WI38 (cell line): ENCODE data around the gene CLCN6.

Experiments
- H3K4me3 ChIP-seq: 2 replicates; pipeline ENCODE4 v1.5.1; 2011; ENCODE audit warnings: low read depth, mild to moderate bottlenecking, control low read depth, low read length
- TF ChIP-seq, protein P1 (sequence below): IDR thresholded peaks from 2 replicates; pipeline ENCODE4 v1.5.1; 2012; ENCODE audit warnings: low read depth, mild to moderate bottlenecking, control low read depth, low read length

Gene CLCN6

DNA sequence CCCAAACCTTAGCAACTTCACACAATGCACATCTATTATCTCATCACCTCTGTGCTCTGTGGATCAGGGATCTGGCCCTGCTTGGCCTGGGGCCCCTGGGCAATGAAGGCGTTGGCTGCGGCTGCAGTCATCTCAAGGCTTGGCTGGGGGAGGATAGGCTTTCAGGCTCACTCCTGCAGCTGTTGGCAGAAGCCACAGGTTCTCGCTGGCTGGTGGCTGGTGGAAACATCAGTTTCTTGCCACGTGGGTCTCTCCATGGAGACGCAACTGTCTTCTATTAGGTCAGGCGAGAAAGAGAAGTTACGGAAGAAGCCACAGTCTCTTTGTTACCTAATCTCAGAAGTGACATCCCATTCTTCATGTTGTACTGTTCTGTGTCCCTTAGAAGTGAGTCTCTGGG, 45.2 kb downstream of the CLCN6 start:
- no peak overlapping the region for H3K4me3 ChIP-seq
- TF ChIP-seq, protein P1, sequence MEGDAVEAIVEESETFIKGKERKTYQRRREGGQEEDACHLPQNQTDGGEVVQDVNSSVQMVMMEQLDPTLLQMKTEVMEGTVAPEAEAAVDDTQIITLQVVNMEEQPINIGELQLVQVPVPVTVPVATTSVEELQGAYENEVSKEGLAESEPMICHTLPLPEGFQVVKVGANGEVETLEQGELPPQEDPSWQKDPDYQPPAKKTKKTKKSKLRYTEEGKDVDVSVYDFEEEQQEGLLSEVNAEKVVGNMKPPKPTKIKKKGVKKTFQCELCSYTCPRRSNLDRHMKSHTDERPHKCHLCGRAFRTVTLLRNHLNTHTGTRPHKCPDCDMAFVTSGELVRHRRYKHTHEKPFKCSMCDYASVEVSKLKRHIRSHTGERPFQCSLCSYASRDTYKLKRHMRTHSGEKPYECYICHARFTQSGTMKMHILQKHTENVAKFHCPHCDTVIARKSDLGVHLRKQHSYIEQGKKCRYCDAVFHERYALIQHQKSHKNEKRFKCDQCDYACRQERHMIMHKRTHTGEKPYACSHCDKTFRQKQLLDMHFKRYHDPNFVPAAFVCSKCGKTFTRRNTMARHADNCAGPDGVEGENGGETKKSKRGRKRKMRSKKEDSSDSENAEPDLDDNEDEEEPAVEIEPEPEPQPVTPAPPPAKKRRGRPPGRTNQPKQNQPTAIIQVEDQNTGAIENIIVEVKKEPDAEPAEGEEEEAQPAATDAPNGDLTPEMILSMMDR: no peak

DNA sequence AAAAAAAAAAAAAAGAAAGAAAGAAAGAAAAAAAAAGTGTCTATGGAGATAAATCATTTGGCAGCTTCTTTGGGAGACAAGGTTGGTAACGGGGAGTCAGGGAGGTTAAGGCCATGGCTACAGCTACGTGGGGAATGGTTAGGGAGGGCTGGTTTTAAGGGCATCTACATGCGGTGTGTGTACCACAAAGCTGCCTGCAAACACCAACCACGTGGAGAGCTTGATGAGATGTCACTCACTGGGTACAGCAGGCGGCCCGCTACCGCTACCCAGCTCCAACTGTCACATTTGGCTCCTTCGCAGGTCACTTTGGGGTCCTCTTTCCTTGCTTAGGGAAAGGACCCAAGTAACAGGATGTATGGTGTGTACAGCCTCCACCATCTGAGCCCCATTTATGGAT, 48.5 kb downstream of the CLCN6 start:
- TF ChIP-seq, protein P1: no peak
- H3K4me3 ChIP-seq: no peak overlapping the region

DNA sequence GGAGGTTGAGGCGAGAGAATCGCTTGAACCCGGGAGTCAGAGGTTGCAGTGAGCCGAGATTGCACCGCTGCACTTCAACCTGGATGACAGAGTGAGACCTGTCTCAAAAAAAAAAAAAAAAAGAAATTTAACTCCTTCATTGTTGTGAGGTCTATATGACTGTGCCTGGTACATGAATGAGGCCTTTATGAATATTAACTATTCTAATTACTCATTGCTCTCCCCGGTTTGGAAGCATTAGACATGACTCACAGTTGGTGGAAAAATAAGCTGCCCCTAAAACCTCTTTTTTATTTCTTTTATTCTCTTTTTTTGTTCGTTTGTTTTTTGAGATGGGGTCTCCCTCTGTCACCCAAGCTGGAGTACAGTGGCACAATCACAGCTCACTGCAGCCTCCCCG, 49.4 kb downstream of the CLCN6 start:
- no peak overlapping the region for H3K4me3 ChIP-seq

GRCh38 chr1:11856698-11857097, 50.7 kb downstream of the CLCN6 start:
- TF ChIP-seq, protein P1: no peak
- H3K4me3 ChIP-seq: no peak overlapping the region

More for the DNA sequence above, 49.4 kb downstream of the CLCN6 start:
- TF ChIP-seq, protein P1: no peak

GRCh38 chr1:11857164-11857851, 51.3 kb downstream of the CLCN6 start:
- H3K4me3 ChIP-seq: no peak overlapping the region

GRCh38 chr1:11858158-11858557, 52.2 kb downstream of the CLCN6 start:
- TF ChIP-seq, protein P1: no peak
- H3K4me3 ChIP-seq: no peak overlapping the region

More at GRCh38 chr1:11857164-11857851, 51.3 kb downstream of the CLCN6 start:
- TF ChIP-seq, protein P1: no peak

- TF ChIP-seq, protein P1: no peak
Observed at GRCh38 chr1:11858613-11858967, 52.6 kb downstream of the CLCN6 start, which contains the start of gene NPPB. Gene NPPB (minus strand): TSS chr1:11858945. CDS start chr1:11858833, 112 bp downstream.

More at GRCh38 chr1:11858613-11858967, 52.6 kb downstream of the CLCN6 start, which contains the start of gene NPPB:
- H3K4me3 ChIP-seq: no peak within 1 kb of the TSS
